ENCODE results near the gene PPP2R5D. TPM values are rescaled to one million over a fixed set of nuclear protein-coding genes. Genes with fewer than 3 reads are reported as not detected.

PPP2R5D gene
- total and polyA plus RNA-seq, 2 of the 4 experiments (the other 2 are of a cell fraction) = 55.6 to 68.8 TPM

GRCh38 chr6:43060755-43061633 is 76.6 kb downstream of the PPP2R5D start:
- WGBS, 2 experiments (ENCODE audit: extremely low coverage in 2 of 2, insufficient read length in 1 of 2) = 87% methylated on average over 7 of the region's 12 CpGs; no CpG with 5 or more reads in 1 of the 2 experiments
- in situ Hi-C loops (cut with MboI; ENCODE audit: low sequenced_read_pairs) (no loop called here), intact Hi-C loops (cut with micrococcal nuclease) (no loop called here), dilution Hi-C loops (cut with HindIII; ENCODE audit: low sequenced_read_pairs, unreplicated experiment) (no loop called here)
- Histone ChIP-seq H2BK15ac (ENCODE audit: low read depth, low read length) (no peak overlapping the region), H2AFZ (replicated peaks; ENCODE audit: low read length, poor library complexity) (no peak overlapping the region), H3K18ac (ENCODE audit: low read depth, low read length) (no peak overlapping the region), H3K9ac (ENCODE audit: low read depth, low read length) (peak overlapping the region; percentile 91; the same call in 1 of the 2 replicates), H3K4me3 (ENCODE audit: insufficient read depth, low read depth, low read length) (no peak overlapping the region), H3K4me2 (ENCODE audit: low read depth, low read length) (peak overlapping the region; percentile 93; the same call in 1 of the 2 replicates), H3K27me3 (ENCODE audit: control insufficient read depth, insufficient read depth, low read length) (no peaks in the 10 kb centered on the region), H4K91ac (ENCODE audit: insufficient read depth, low read depth, low read length) (no peak overlapping the region; the same call in 1 of the 2 replicates), H3K9me3 (ENCODE audit: control insufficient read depth, insufficient read depth, low read length) (no peaks in the 10 kb centered on the region), H3K4ac (ENCODE audit: low read depth, low read length) (peak overlapping the region; percentile 96; the same call in 1 of the 2 replicates), H4K5ac (ENCODE audit: low read depth, low read length) (no peak overlapping the region), H2BK20ac (ENCODE audit: low read depth, low read length) (no peak overlapping the region), H3K79me1 (ENCODE audit: low read depth in 1 of 2, low read length in 2 of 2) (peaks cover 17 to 35% of the 10 kb centered on the region in 2 experiments), H3K27ac (ENCODE audit: insufficient read depth, low read length) (no peak overlapping the region), H3K9me1 (ENCODE audit: insufficient read depth, low read length) (peaks cover 4% of the 10 kb centered on the region; the same call in 1 of the 2 replicates), H4K20me1 (ENCODE audit: insufficient read depth, low read length) (no peaks in the 10 kb centered on the region), H2AK5ac (ENCODE audit: low read depth, low read length) (peak overlapping the region; percentile 92), H3K36me3 (ENCODE audit: control insufficient read depth, insufficient read depth, low read length) (peaks cover 18% of the 10 kb centered on the region), H2BK120ac (ENCODE audit: low read depth, low read length) (no peak overlapping the region), H3K14ac (replicated peaks; ENCODE audit: low read depth, low read length) (no peak overlapping the region), H2BK5ac (ENCODE audit: low read depth, low read length, poor library complexity, severe bottlenecking) (no peak overlapping the region), H3K56ac (ENCODE audit: extremely low read depth, insufficient read depth, low read length) (no peak overlapping the region), H3K4me1 (ENCODE audit: control insufficient read depth, insufficient read depth, low read length) (peaks cover 9% of the 10 kb centered on the region; the same call in 1 of the 2 replicates), H3K23ac (ENCODE audit: low read depth, low read length) (no peak overlapping the region), H4K8ac (ENCODE audit: low read depth in 2 of 2, low read length in 2 of 2) (no peak overlapping the region; a peak in 2 of 4 replicates), H2AK9ac (replicated peaks; ENCODE audit: low read depth, low read length, poor library complexity) (peak overlapping the region; percentile 94)
- ATAC-seq (ENCODE audit: low read depth) (no peak), DNase-seq (no peak)
- ChIA-PET CTCF (no interaction called here), POLR2A (ENCODE audit: unreplicated experiment) (no interaction called here)
- no peak for TF ChIP-seq ELK1 (IDR thresholded peaks at IDR 0.05; ENCODE audit: borderline replicate concordance, low read depth, low read length)
- BruUV-seq (replicated peaks) = no TSS peak

All from IMR-90 (cell line).